Measurements from ENCODE around the gene ZFYVE28. TPM values are rescaled to one million over a fixed set of nuclear protein-coding genes. Genes with fewer than 3 reads are reported as not detected.

ZFYVE28 gene
- total RNA-seq, 1 donor from 2014 or later, result 1.3 TPM

DNA sequence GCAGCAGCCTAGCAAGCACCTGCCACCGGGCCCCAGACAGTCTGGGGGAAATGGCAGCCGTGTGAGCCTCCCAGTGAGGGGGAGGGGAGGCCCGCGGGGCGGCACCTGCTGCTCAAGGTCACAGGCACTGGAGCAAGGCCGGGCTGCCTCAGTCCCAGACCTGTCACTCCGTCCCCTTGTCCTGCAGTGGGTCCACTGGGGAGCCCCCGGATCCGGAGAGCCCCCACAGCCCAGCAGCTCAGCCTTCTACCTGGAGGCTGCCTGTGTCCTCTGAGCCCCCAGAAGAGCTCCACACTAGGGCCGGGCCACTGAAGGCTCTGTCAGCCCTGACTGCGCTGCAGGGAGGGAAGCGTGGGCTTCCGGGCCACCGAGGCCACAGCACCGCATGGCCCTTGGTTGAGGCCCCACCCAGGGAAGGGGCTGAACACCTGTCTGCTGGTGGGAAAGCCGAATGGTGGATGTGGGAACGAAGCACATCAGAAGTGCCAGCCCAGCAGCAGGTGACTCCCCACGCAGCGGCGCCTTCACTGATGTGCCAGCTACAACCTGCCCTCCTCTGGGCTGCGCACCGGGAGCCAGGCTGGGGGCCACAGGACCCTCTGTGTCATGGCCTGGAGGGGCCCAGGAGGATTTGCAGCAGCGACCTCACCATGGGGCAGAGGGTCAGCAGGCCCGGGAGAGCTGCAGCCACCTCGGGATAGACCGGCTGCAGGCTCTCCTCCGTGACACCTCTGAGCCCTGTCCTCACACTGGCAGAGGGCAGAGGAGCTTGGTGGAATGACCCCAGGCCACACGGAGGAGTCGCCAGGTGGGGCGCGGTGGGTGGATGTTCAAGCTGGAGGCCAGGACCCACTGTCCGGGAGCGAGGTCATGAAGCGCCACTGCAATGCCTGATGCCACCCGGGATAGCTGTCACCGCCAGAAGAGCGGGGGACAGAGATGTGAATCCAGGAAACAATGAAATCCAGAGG is 121.5 kb downstream of the ZFYVE28 start:
- TF ChIP-seq CTCF (IDR thresholded peaks at IDR 0.05; ENCODE audit: insufficient read depth, low read length, severe bottlenecking), result no peak
- Histone ChIP-seq H3K4me3 (ENCODE audit: low read depth, low read length) (no peak overlapping the region), H3K27me3 (ENCODE audit: control insufficient read depth, insufficient read depth, low read length) (no peaks in the 10 kb centered on the region), H3K36me3 (ENCODE audit: control insufficient read depth, insufficient read depth, low read length) (no peaks in the 10 kb centered on the region)
- DNase-seq (ENCODE audit: low read depth) (no peak), FAIRE-seq (no peak)

DNA sequence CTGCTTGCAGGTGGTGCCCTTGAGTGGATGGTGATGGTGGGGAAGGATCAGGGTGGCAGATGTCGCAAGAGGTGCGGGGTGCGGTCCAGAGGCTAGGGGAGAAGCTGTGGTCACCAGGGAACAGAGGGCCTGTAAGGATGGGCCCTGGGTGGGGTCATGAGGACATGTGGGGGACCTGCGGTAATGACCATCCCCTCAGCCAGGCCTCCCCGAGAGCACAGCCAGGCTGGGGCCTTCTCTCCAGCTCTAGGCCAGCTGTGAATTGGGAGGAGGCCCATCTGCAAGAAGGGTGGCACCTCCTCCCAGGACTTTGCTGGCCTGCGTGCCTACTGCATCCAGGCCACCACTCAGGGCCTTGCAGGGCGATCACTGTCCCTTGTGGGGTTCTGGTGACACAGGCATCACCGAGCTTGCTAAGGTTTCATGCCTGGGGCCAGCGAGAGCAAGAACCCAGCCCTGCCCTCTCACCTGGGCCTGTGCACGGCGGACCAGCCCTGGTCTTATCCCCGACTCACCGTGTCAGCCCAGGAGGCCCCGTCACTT is 122.5 kb downstream of the ZFYVE28 start:
- DNase-seq (ENCODE audit: low read depth) (no peak), FAIRE-seq (no peak)
- Histone ChIP-seq H3K27me3 (ENCODE audit: control insufficient read depth, insufficient read depth, low read length) (no peaks in the 10 kb centered on the region), H3K4me3 (ENCODE audit: low read depth, low read length) (no peak overlapping the region), H3K36me3 (ENCODE audit: control insufficient read depth, insufficient read depth, low read length) (no peaks in the 10 kb centered on the region)
- no peak for TF ChIP-seq CTCF (IDR thresholded peaks at IDR 0.05; ENCODE audit: insufficient read depth, low read length, severe bottlenecking)

GRCh38 chr4:2295500-2295899 is 122.9 kb downstream of the ZFYVE28 start:
- no peaks in the 10 kb centered on the region for H3K27me3 ChIP-seq (ENCODE audit: control insufficient read depth, insufficient read depth, low read length)
- H3K36me3 ChIP-seq (ENCODE audit: control insufficient read depth, insufficient read depth, low read length), result no peaks in the 10 kb centered on the region
- DNase-seq (ENCODE audit: low read depth) (no peak), FAIRE-seq (no peak)
- H3K4me3 ChIP-seq (ENCODE audit: low read depth, low read length), result no peak overlapping the region
- TF ChIP-seq CTCF (IDR thresholded peaks at IDR 0.05; ENCODE audit: insufficient read depth, low read length, severe bottlenecking), result no peak

DNA sequence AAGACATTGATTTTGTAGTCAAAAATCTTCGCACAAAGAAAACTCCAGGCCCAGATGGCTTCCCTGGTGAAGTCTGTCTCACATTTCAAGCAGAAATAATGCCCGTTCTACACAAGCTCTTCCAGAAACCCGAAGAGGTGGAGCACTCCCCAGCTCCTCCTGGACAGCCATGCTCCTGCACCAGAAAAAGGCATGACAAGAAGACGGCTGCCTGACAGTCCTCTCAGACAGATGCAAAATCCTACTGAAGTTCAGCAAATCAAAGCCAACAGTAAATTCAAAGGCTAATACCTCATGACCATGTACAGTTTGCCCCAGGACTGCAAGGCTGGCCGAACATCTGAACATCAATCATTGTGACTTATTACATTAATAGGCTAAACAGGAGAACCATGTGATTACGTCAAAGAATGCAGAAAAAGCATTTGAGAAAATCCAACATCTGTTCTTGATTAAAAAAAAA is 125.8 kb downstream of the ZFYVE28 start:
- Histone ChIP-seq H3K27me3 (ENCODE audit: control insufficient read depth, insufficient read depth, low read length) (no peaks in the 10 kb centered on the region), H3K4me3 (ENCODE audit: low read depth, low read length) (no peak overlapping the region), H3K36me3 (ENCODE audit: control insufficient read depth, insufficient read depth, low read length) (no peaks in the 10 kb centered on the region)
- DNase-seq (ENCODE audit: low read depth) (no peak), FAIRE-seq (no peak)
- TF ChIP-seq CTCF (IDR thresholded peaks at IDR 0.05; ENCODE audit: insufficient read depth, low read length, severe bottlenecking), result no peak

- DNase-seq (ENCODE audit: low read depth), result no peak
- Histone ChIP-seq H3K36me3 (ENCODE audit: control insufficient read depth, insufficient read depth, low read length) (no peaks in the 10 kb centered on the region), H3K4me3 (ENCODE audit: low read depth, low read length) (no peak overlapping the region), H3K27me3 (ENCODE audit: control insufficient read depth, insufficient read depth, low read length) (no peaks in the 10 kb centered on the region)
- no peak for TF ChIP-seq CTCF (IDR thresholded peaks at IDR 0.05; ENCODE audit: insufficient read depth, low read length, severe bottlenecking)
- FAIRE-seq, result no peak
Measured at GRCh38 chr4:2291705-2292645, 126.5 kb downstream of the ZFYVE28 start.
